ENCODE data around the gene ONECUT3.

DNA sequence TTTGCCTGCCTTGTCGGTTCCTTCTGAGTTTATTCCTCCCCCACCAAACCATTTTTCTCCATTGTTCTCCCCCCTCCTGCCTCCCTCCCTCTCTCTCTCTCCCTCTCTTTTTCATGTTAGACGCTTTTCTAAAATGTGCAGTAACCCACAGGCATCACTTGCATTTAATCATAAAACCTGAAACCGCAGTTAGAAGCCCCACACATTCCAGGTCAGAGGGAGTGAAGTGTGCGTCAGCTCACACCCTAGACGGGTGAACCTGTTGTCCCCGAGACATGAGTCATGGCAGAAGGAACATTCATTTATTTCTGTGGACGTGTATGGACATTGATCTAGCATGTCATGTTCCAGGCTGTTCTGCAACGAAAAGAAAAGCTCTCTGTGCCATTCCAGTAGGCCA lies 19.9 kb downstream of the ONECUT3 start:
- no peak for TF ChIP-seq POLR2A (IDR thresholded peaks at IDR 0.05)
- TF ChIP-seq, protein P1, sequence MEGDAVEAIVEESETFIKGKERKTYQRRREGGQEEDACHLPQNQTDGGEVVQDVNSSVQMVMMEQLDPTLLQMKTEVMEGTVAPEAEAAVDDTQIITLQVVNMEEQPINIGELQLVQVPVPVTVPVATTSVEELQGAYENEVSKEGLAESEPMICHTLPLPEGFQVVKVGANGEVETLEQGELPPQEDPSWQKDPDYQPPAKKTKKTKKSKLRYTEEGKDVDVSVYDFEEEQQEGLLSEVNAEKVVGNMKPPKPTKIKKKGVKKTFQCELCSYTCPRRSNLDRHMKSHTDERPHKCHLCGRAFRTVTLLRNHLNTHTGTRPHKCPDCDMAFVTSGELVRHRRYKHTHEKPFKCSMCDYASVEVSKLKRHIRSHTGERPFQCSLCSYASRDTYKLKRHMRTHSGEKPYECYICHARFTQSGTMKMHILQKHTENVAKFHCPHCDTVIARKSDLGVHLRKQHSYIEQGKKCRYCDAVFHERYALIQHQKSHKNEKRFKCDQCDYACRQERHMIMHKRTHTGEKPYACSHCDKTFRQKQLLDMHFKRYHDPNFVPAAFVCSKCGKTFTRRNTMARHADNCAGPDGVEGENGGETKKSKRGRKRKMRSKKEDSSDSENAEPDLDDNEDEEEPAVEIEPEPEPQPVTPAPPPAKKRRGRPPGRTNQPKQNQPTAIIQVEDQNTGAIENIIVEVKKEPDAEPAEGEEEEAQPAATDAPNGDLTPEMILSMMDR (IDR thresholded peaks at IDR 0.05): no peak

All from heart left ventricle (tissue), 13 donors.